COLO668 (cell line): ENCODE data around the gene DAPK1.

ENCODE experiments used
- DNase-seq: peaks from one replicate; lab custom pipeline; 2025; ENCODE audit not compliant: unreplicated experiment; lab: John Stamatoyannopoulos, UW

DAPK1 gene

DNA sequence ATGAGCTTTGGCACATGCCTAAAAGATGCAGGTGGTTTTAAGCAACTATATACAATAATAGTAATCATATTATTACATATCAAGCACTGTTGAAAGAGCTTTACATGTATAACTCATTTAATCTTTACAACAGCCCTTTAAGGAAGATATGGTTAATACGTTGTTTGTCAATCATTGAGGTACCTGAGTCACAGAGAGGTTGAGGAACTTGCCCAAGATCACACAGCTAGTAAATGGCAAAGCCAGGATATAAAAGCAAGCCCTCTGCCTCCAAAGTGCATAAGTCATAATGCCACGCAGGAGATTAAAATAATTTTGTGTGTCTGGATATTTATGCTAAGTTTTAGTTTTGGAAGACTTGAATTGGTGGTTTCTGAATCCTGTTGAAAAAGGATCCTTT is 90.2 kb downstream of the DAPK1 start:
- no peak for DNase-seq

DNA sequence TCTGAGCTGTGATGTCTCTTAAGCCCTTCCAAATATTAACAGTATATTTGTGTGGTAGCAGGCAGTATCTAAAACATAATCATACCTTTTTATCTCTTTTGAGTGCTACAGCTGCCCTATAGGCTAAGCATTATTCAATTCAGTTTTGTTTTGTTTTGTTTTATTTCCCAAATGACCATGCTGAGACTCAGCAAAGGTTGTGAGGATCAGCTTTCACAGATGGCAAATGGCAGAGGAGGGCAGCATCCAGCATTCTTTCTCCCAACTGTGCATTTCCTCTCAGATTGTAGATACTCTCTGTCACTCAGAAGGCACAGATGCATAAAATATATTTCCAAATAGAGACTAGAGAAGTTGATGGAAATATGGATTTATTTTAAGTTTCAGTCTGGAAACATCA is 90.7 kb downstream of the DAPK1 start:
- DNase-seq, result no peak

DNA sequence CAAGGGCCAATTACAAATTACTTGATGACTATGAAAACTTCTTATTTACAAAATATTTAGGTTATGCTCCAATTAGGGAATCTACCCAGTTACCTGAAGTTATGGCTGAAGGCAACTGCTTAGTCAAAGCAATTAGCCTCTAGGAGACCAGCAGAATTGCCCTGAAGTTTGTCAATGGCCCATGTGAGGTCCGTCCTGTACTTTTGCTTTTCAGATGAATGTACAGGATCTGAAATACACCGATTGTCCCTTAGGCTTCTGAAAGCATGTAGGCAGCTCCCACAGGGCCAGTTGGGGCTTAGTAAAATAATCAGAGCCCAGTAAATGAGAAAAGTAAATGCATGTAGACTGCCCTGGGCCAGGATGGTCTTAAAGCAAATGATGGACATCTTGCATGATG is 93.3 kb downstream of the DAPK1 start:
- DNase-seq, result no peak

DNA sequence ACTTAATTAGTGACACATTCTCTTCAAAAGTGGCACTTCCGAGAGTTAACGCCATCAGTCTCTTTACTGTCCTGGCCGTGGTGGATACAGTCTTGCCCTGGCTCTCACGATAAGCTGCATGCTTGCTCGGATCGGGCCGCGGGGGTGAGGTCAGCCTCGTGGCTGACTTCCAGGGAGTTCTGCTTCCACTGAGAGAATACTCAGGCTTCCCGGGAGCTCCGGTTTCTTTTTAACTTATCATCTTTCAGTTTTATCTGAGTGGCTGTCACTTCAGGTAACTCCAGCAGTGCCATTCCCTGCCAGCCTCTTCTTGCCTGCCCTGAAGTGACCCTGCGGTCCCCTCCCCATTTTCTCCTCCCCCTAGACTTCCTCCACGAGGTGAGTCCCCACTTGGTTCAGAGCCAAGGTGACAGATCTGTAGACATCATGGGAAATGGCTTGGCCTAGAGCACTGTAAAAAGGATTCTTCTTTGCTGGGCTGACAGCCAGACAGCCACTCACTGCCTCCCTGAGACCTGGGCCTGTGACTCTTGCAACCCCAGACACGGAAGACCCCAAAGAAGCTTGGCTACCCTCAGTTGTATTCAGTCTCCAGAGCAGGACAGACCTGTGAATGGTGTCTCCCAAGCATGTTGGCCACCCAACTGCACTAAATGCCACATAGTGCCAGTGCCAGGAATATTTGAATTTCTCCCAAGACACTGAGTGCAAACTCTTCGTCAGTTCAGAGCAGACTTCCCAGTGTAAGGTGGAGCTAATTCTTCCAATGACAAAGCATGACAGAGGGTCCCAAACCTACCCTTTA is 95.1 kb downstream of the DAPK1 start:
- no peak for DNase-seq

DNA sequence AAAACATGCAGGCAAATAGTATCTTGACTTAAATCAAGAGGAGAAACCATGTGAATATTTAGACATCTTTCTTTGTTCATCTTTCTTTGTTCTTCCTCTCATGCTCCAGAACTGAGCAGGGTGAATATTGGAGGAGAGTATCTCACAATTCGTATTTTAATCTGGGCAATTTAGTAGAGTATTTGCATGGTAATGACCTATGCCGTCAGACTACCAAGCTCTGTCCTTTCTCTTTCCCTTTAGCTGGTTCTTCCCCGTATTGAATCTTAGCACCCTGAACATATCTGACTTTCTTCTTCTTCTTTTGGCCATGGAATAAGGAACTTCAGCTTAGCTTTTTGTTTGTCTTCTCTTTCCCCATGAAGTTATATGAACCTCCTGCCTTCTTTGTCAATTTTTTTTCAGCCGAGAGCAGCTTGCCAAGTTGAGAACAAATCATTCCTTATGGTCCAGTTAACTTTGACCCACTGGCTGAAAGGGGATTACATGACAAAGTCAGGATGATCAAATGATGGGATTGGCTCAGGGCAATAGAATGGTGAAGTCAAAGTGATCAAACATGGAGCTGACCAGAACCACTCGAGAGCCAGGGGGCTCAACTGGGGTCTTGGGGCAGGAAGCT is 95.8 kb downstream of the DAPK1 start:
- DNase-seq, result no peak

DNA sequence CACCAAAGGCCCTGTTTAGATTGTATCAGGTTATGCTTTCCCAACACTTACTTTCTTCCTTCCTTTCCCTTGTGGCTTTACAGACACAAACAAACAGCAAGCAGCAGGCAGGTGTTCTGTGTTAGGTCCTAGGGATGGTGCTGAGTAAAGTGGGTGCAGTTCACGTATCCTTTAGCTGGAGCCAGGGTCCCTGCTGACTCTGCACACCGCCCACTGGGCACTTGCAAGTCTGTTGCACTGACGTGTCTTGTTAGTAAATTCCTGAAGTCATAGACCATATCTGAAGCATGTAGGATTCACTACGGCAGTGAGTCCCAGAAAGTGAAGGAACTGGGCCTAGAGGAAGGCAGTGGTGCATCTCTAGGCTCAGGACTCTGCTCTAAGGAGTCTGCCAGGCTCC is 96.5 kb downstream of the DAPK1 start:
- peak; percentile 17 for DNase-seq

DNA sequence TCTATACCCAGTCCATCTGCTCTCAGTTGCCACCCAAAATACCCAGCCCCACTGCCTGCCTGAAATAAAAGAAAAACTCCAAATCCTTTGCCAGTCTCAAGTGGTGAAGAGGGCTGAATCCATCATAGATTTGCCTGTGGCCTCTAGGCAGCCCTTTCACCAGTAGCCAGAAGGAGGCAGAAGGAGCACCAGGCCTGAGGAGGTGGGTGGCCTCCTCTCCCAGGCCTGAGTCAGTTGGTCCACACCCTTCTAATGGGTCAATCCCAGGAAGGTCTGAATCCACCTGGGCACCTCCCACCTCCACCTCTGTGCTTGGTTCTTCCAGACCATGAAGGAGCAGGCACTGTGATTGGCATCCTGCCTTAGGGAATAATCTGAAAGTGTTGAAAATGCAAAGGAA is 97.0 kb downstream of the DAPK1 start:
- DNase-seq, result no peak

DNA sequence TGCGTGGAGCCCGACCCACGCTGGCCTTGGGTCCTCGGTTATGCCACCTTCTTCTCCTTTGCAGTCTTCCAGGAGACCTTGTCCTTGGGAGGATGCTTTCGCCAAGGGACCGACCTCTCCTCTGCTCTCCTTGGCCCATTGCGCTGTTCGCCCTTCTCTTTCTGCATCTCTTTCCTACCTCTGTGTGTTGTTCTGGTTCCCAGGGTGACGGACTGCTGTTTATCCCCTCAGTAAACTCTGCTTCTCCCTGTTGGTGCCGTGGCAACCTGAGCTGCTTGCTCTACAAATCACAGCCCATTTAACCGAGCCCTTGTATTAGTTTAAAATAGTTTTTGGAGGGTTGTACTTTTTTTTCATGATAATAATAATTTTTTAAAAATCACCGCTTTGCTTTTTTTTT is 97.9 kb downstream of the DAPK1 start:
- DNase-seq, result peak; percentile 35

DNA sequence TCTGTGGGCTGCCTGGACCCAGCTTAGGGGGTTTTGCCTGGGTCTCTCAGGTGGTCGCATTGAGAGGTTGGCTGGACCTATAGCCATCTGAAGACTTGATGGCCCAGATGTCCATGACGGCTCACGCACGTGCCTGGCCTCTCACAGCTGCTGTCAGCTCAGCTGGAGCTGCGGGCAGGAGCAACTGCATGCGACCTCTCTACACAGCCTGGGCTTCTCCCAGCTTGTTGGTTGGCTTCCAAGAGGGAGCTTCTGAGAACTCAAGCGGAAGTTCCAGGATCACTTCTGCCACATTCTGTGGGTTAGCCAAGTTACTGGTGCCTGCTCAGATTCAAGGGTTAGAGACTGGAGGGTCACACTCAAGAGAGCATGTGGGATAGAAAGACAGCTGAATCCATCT is 99.2 kb downstream of the DAPK1 start:
- no peak for DNase-seq

DNA sequence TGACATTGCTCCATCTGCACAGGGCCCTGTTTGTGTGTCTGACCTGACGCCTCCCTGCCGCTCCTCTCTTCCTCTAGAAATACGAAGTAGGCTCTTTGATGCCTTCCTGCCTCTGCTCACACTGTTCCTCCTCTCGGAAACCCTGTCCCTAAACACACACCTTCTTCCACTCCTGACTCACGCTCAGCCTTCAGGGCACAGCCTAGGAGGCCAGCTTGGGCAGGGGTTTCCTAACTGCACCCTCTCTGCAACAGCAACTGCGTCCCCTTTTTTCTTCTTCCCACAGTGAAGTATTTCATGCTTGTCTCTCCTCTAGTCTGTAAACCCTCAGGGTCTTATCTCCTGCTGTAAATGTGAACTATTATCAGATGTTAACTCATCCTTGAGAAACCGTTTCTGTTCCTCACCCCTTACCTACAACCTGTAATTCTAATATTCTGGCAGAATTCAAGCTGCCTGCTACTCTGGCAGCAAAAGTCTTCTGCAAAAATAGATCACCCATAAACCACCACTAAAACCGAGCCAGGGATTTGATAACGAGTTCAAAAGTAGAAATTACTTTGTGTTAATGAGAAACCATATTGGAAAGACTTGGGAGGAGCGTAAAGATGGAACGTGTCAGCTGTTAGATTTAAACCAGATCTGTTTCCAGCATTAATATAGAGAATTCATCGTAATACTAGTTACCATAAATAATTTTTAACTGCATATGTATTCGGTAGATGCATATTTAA is 100.2 kb downstream of the DAPK1 start:
- DNase-seq, result no peak

DNA sequence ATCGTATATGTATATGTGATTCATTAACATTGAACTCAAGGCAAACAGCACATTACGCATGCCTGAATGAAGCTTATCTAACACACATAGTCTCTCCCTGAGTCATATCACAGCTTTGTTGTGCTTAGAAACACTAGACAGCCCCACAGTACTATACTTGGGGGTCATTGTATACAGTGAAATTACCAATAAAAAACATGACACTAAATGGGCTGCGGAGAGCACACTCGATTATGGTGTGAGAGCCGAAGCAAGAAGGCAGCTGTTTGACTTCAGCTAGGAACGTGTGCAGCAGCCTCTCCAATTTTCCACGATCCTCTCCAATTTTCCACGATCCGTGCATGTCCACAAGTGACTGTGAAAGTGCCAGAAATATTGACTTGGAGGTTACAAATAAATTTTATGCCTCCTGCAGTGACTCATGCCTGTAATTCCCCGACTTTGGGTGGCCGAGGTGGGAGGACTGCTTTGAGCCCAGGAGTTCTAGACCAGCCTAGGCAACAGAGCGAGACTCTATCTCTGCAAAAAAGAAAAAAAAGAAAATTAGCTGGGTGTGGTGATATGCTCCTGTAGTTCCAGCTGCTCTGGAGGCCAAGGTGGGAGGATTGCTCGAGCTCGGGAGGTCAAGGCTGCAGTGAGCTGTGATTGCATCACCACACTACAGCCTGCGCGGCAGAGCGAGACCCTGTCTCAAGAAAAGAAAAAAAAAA is 102.4 kb downstream of the DAPK1 start:
- DNase-seq, result no peak

DNA sequence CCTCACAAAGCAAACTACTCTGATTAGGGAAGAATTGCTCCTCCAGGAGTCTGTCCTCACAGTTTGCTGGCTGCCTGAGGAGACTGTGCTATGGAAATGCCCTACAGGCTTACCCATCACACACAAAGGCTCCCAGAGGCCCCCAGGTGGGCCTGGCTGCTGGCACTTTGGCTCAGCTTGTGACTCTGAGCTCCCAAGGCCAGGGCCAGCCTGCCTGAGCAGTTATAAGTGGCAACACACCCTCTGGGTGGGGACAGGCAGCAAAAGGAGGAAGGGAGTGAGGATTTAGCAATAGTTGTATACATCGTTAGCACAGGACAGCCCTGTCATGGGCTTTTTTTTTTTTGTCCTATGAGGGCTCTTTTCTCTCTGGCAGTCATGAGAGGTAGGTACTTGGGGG is 103.5 kb downstream of the DAPK1 start:
- DNase-seq, result no peak

DNA sequence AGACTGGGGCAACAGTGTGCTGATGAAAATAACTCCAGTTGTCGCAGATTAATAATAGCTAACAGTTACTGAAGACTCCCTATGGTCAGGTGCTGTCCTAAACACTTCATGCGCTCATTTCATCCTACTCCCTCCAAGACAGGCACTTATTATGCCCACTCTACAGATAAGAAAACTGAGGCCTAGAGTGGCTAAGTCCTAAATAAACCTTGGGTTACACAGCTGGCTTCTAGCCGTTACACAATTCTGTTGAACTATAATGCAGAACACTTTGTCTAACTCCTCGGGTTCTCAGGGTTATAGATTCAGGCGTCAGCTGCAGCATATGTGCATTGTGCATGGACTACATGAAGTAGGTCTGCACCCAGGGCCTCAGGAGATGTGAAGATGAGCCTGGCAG is 103.9 kb downstream of the DAPK1 start:
- DNase-seq, result no peak

DNA sequence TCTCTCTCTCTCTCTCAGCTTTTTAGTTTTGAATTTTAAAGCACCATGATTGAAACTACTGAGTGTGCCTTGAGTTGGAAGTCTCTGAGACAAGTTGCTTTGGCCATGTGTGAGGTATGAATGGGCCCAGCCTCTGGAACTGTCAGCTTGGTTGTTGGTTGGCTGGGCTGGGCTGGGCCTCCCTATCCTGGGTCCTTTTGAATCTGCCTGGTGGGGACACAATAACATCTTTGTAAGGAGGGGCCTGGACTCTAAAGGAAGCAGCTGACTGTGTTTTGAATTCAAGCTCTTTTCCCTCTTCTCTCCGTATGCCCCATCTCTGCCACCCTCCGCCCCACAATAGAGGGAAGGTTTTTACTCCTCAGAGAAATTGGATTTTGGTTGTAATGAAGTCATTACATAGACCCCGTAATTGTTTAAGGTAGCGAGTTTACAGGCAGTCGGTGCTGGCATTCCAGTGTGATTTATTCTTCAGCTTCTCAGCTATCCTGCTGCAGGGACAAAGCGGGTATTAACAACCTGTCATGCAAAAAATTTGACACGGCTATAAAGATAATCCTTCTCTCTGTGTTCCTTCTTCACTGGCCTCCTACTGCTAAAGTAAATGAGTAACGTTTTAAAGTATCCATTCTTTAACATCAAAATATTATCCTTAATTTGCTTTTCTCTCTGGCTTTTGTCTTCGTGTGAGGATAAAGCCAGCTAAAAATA is 105.4 kb downstream of the DAPK1 start:
- DNase-seq, result no peak

DNA sequence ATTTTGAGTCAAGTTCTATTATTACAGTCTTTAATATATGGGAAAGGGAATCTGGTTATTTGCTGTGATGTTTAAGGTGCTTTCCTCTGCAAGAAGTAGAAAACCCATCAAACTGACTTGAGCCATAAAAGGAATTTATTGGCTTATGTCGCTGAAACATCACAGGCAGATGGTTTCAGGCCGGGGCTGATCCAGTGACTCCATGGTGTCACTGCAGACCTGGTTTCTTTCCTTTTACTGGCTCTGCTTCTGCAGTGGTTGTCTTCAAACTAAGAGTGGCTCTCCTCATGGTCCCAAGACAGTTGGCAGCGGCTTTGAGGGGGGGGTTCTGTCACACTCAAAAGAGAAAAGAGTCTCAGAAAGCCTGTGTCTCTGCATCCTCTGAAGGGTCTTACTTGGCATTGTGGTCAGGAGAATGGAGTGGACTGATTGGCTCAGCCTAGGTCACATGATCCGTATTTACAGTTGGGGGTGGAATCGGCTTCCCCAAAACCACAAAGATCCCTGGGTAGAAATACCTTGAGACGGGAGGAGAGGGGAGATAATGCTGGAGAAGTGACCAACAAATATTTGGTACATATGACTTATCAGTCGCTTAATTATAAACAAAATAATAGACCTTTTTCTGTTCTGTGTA is 106.3 kb downstream of the DAPK1 start:
- DNase-seq, result no peak

DNA sequence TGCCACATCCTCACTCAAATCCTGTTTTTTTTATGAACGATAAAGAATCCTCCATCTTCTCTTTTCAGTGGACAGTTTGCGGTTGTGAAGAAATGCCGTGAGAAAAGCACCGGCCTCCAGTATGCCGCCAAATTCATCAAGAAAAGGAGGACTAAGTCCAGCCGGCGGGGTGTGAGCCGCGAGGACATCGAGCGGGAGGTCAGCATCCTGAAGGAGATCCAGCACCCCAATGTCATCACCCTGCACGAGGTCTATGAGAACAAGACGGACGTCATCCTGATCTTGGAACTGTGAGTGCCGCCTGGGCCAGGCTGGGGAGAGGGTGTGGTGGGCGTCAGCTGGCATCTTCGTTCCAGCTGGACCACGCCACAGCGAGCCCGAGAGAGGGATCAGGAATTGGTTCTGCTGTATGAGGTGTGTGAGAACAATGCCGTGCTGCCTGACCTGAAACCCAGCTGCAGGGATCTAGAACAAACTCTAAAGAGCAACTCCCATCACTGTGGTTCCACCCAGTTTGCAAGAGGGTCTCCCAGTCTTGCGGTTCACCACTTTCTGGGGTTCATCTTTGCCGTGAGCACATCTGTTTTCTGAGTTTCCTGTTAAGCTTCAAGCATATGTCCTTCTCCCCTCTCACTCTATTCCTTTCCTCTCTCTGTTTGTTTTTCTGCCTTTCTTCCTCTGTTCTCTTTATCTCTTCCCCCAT is 107.4 kb downstream of the DAPK1 start:
- DNase-seq, result no peak

DNA sequence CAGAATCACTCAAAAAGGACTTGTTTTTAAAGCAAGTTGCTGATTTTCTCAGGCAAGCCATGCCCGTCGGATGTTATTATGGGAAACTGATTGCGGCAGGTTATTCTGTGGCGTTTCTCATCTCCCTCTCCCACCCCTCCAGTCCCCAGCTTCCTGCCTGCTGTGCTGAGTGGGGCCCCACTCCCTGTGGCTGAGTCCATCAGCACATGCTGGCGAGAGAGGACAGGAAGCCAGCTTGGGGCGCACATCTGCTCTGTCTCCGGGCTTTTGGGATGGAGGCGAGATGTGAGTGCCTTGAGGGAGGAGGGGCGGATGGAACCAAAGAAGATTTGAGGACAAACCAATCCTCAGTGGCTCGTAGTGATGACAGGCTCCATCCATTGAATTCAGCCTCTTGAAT is 108.0 kb downstream of the DAPK1 start:
- no peak for DNase-seq

DNA sequence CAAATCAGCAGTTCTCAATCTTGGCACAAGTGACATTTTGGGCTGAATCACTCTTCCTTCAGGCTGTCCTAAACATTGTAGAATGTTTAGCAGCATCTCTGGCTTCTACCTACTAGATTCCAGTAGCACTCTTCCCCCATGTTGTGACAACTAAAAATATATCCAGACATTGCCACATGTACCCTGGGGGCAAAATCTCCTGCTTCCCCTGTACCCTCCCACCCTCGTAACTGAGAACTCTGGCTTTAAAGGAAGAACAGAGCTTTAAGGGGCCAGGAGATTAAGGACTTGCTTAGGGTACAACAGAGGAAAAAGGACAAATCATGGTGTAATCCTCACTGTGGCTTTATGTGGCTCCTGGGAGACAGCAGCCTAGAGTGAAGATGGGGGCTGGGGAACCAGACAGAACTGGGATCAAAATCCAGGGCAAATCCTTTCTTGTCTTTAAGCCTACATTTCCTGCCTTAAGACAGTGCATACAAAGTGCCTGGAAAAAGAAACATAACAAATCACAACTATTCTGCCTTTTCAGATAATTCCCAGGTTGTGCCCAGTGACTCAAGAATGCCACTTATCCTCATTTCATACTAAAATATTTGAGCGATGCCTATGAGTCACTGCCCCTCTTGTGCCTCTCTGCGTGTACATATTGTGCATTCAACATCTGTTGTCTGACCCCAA is 109.3 kb downstream of the DAPK1 start:
- DNase-seq, result no peak

DNA sequence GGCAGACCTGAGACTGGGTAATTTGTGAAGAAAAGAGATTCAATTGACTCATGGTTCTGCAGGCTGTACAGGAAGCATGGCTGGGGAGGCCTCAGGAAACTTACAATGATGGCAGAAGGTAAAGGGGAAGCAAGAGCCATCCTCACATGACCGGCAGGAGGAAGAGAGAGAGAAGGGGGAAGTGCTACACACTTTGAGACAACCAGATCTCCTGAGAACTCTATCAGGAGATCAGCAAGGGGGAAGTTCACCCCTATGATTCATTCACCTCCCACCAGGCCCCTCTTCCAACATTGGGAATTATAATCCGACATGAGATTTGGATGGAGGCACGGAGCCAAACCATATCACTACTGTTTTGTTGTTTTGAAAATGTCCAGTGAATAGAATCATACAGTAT is 110.2 kb downstream of the DAPK1 start:
- DNase-seq, result no peak
